ENCODE results near the gene DNAJC5. TPM values are rescaled to one million over a fixed set of nuclear protein-coding genes. Genes with fewer than 3 reads are reported as not detected.
A peak's percentile ranks its signal among the peaks of the same experiment; 100 is the strongest.
"Not testable (repeated sequence)": the region's sequence is repeated elsewhere in the genome, so short reads cannot be mapped to it uniquely, and the experiment has no call there.

Gene DNAJC5
- polyA plus RNA-seq, 1 donor (not counting 4 experiments of a cell fraction or from before 2014, with no cell fraction given) = 43.7 TPM

DNA sequence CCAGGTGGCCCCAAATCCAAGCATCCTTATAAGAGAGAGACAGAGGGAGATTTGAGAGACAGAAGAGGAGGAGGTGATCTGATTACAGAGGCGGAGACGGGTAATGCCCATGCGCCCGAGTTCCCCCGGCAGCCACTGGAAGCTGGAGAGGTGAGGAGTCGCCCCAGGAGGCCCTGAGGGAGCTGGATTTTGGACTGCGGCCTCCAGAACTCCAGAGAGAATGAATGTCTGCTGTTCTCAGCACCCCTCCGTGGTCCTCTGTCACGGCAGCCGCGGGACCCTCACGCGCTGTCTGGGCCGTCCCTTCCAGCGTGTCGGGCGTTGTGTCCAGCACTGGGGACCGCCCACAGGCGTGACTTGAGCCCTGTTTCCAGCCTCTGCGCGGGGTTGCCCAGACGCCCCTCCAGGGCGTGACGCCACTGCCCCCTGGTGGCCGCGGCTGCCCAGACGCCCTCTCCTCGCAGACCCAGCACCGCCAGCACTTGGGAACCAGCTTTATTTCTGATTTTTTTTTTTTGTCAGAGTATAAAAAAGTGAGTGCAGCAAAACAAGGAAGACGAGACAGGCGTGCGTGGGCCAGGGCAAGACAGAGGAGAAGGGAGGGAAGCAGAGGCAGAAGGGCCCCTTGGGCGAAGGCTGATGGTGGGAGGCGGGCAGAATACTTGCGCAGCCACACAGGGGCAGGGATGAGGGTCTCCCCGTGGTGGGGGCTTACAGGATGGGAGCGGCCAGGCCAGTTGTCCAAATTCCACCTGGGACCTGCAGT, 78.9 kb downstream of the DNAJC5 start:
- Histone ChIP-seq H3K9ac (ENCODE audit: control insufficient read depth, extremely low read depth, insufficient read depth, low read length) (peak overlapping the region; percentile 44), H3K79me2 (ENCODE audit: control insufficient read depth, insufficient read depth, low read length) (peaks cover 4% of the 10 kb centered on the region), H3K9me1 (ENCODE audit: control insufficient read depth, extremely low read depth, insufficient read depth, low read length) (no peaks in the 10 kb centered on the region), H2AFZ (ENCODE audit: control insufficient read depth, low read length) (peak overlapping the region; percentile 93), H4K20me1 (ENCODE audit: control insufficient read depth, extremely low read depth, insufficient read depth, low read length) (no peaks in the 10 kb centered on the region), H3K4me3 (ENCODE audit: control insufficient read depth in 2 of 3, extremely low read depth in 1 of 3, insufficient read depth in 2 of 3, low read depth in 1 of 3, low read length in 3 of 3) (peak overlapping the region; percentile 33 to 62 (median 44)), H3K27me3 (ENCODE audit: control insufficient read depth, extremely low read depth, insufficient read depth, low read length) (peaks cover 4% of the 10 kb centered on the region), H3K4me2 (ENCODE audit: control insufficient read depth, extremely low read depth, insufficient read depth, low read depth, low read length) (peak overlapping the region; percentile 92), H3K27ac (ENCODE audit: control insufficient read depth, insufficient read depth, low read length) (peak overlapping the region; percentile 14), H3K36me3 (ENCODE audit: control insufficient read depth in 2 of 2, extremely low read depth in 1 of 2, insufficient read depth in 2 of 2, low read length in 2 of 2) (no peaks in the 10 kb centered on the region), H3K9me3 (ENCODE audit: control insufficient read depth, low read depth, low read length) (no peaks in the 10 kb centered on the region), H3K4me1 (ENCODE audit: control insufficient read depth, extremely low read depth, insufficient read depth, low read length) (peaks cover 12% of the 10 kb centered on the region)
- FAIRE-seq (no peak), DNase-seq (ENCODE audit: low read depth, low spot score) (no peak)
- dilution Hi-C loops (cut with MboI; ENCODE audit: extremely low pct_ligation_motif_present, low sequenced_read_pairs) = no loop called here
- TF ChIP-seq, protein P1, sequence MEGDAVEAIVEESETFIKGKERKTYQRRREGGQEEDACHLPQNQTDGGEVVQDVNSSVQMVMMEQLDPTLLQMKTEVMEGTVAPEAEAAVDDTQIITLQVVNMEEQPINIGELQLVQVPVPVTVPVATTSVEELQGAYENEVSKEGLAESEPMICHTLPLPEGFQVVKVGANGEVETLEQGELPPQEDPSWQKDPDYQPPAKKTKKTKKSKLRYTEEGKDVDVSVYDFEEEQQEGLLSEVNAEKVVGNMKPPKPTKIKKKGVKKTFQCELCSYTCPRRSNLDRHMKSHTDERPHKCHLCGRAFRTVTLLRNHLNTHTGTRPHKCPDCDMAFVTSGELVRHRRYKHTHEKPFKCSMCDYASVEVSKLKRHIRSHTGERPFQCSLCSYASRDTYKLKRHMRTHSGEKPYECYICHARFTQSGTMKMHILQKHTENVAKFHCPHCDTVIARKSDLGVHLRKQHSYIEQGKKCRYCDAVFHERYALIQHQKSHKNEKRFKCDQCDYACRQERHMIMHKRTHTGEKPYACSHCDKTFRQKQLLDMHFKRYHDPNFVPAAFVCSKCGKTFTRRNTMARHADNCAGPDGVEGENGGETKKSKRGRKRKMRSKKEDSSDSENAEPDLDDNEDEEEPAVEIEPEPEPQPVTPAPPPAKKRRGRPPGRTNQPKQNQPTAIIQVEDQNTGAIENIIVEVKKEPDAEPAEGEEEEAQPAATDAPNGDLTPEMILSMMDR (optimal IDR thresholded peaks at IDR 0.05 in 1 of 3, IDR thresholded peaks at IDR 0.05 in 1 of 3, conservative IDR thresholded peaks at IDR 0.05 in 1 of 3; ENCODE audit: extremely low read depth in 1 of 3, insufficient read depth in 2 of 3, low read length in 3 of 3) = peak; percentile 85 to 97 (median 92)
- no peak for TF ChIP-seq EZH2 (IDR thresholded peaks at IDR 0.05; ENCODE audit: low read length)

DNA sequence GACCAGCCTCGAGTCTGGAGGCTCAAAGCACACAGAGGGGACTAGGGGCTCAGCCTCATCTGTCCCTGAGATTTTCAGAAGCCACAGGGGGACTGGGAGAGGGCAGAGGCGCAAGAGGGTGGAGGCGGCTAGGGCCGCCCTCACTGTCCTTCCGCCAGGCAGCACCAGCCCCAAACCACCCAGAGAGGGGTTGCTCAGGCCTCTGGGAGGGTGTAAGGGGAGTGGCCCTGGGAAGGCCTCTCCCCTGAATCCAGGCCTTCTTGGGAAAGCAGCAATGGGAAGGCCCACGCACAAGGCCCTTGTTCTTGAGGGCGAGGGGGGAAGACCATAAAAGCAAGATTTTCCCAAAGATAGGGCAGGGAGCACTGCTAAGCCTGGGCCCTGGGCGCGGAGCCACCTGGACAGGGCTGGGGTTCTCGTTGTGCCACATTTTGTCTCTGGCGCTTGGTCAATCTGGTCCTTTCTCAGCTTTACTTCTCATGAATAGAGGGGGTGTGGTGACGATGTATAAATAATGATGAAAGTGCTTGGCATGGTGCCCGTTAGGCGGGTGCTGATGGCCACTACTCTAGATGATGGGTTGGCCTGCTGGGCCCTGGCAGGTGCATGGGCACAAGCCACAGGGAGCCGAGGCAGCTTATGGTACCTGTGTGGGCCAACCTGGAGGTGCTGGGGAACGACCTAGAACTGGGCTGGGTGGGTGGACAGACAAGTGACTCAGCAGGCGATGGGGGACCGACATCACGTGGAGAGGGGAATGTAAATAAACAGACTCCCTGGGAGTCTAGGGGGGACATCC, 79.7 kb downstream of the DNAJC5 start:
- Histone ChIP-seq H2AFZ (ENCODE audit: control insufficient read depth, low read length) (no peak overlapping the region), H3K4me2 (ENCODE audit: control insufficient read depth, extremely low read depth, insufficient read depth, low read depth, low read length) (no peak overlapping the region), H3K4me1 (ENCODE audit: control insufficient read depth, extremely low read depth, insufficient read depth, low read length) (peaks cover 10% of the 10 kb centered on the region), H3K9me1 (ENCODE audit: control insufficient read depth, extremely low read depth, insufficient read depth, low read length) (no peaks in the 10 kb centered on the region), H3K36me3 (ENCODE audit: control insufficient read depth in 2 of 2, extremely low read depth in 1 of 2, insufficient read depth in 2 of 2, low read length in 2 of 2) (no peaks in the 10 kb centered on the region), H4K20me1 (ENCODE audit: control insufficient read depth, extremely low read depth, insufficient read depth, low read length) (no peaks in the 10 kb centered on the region), H3K79me2 (ENCODE audit: control insufficient read depth, insufficient read depth, low read length) (no peaks in the 10 kb centered on the region), H3K9me3 (ENCODE audit: control insufficient read depth, low read depth, low read length) (no peaks in the 10 kb centered on the region), H3K4me3 (ENCODE audit: control insufficient read depth in 2 of 3, extremely low read depth in 1 of 3, insufficient read depth in 2 of 3, low read depth in 1 of 3, low read length in 3 of 3) (no peak overlapping the region), H3K27ac (ENCODE audit: control insufficient read depth, insufficient read depth, low read length) (no peak overlapping the region), H3K27me3 (ENCODE audit: control insufficient read depth, extremely low read depth, insufficient read depth, low read length) (peaks cover 4% of the 10 kb centered on the region), H3K9ac (ENCODE audit: control insufficient read depth, extremely low read depth, insufficient read depth, low read length) (no peak overlapping the region)
- DNase-seq (ENCODE audit: low read depth, low spot score) (no peak), FAIRE-seq (no peak)
- TF ChIP-seq, protein P1 (optimal IDR thresholded peaks at IDR 0.05 in 1 of 3, IDR thresholded peaks at IDR 0.05 in 1 of 3, conservative IDR thresholded peaks at IDR 0.05 in 1 of 3; ENCODE audit: extremely low read depth in 1 of 3, insufficient read depth in 2 of 3, low read length in 3 of 3) = no peak
- TF ChIP-seq EZH2 (IDR thresholded peaks at IDR 0.05; ENCODE audit: low read length) = no peak
- dilution Hi-C loops (cut with MboI; ENCODE audit: extremely low pct_ligation_motif_present, low sequenced_read_pairs) = no loop called here

DNA sequence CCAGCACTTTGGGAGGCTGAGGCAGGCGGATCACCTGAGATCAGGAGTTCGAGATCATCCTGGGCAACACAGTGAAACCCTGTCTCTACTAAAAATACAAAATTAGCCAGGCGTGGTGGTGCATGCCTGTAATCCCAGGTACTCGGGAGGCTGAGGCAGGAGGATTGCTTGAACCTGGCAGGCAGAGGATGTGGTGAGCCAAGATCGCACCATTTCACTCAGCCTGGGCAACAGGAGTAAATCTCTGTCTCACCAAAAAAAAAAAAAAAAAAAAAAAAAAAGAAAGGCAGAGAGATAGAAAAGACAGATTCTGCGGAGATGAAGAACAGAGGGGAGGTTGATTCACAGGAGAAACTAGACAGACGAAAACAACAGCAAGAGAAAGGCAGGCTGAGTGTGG, 81.6 kb downstream of the DNAJC5 start:
- H4K20me1 ChIP-seq (ENCODE audit: control insufficient read depth, extremely low read depth, insufficient read depth, low read length); H3K36me3 ChIP-seq (ENCODE audit: control insufficient read depth in 2 of 2, extremely low read depth in 1 of 2, insufficient read depth in 2 of 2, low read length in 2 of 2); dilution Hi-C loops (cut with MboI; ENCODE audit: extremely low pct_ligation_motif_present, low sequenced_read_pairs); H3K27me3 ChIP-seq (ENCODE audit: control insufficient read depth, extremely low read depth, insufficient read depth, low read length); H3K27ac ChIP-seq (ENCODE audit: control insufficient read depth, insufficient read depth, low read length); H3K9me1 ChIP-seq (ENCODE audit: control insufficient read depth, extremely low read depth, insufficient read depth, low read length); H3K79me2 ChIP-seq (ENCODE audit: control insufficient read depth, insufficient read depth, low read length); DNase-seq (ENCODE audit: low read depth, low spot score); H3K4me2 ChIP-seq (ENCODE audit: control insufficient read depth, extremely low read depth, insufficient read depth, low read depth, low read length); H3K9me3 ChIP-seq (ENCODE audit: control insufficient read depth, low read depth, low read length); H3K9ac ChIP-seq (ENCODE audit: control insufficient read depth, extremely low read depth, insufficient read depth, low read length); H2AFZ ChIP-seq (ENCODE audit: control insufficient read depth, low read length); H3K4me3 ChIP-seq (ENCODE audit: control insufficient read depth in 2 of 3, extremely low read depth in 1 of 3, insufficient read depth in 2 of 3, low read depth in 1 of 3, low read length in 3 of 3); FAIRE-seq: not testable (repeated sequence)
- H3K4me1 ChIP-seq (ENCODE audit: control insufficient read depth, extremely low read depth, insufficient read depth, low read length) = peaks cover 22% of the 10 kb centered on the region
